A673 (cell line): ENCODE measurements around the gene MSL1. TPM values are rescaled to one million over a fixed set of nuclear protein-coding genes. Genes with fewer than 3 reads are reported as not detected.

ENCODE experiments used
- BruUV-seq: library from RNA; stranded (reverse); fragments of 400-500 nt; replicated peaks from 2 replicates; lab custom pipeline; 2021; lab: Mats Ljungman, UMichigan
- CTCF ChIA-PET: fragments of 300-600 bp; sonication (Branson Sonifier 250); formaldehyde crosslinking; loops from one replicate; lab custom pipeline; 2022; ENCODE audit warnings: antibody characterized with exemption; lab: Charles Lee
- POLR2A ChIA-PET: fragments of 300-600 bp; sonication (Branson Sonifier 250); formaldehyde crosslinking; loops from one replicate; lab custom pipeline; 2022; ENCODE audit warnings: antibody characterized with exemption; ENCODE audit not compliant: low non-redundant PET; lab: Charles Lee
- DNase-seq: peaks from one replicate; pipeline ENCODE4 v3.0.0-alpha.2; 2015; ENCODE audit warnings: low spot score
- H3K27ac ChIP-seq: fragments of 200-600 bp; sonication (generic); 2 replicates; pipeline ENCODE4 v1.5.1; 2016; ENCODE audit warnings: mixed run types, low read depth, mild to moderate bottlenecking, mixed read lengths, antibody characterized with exemption, low read length; ENCODE audit not compliant: poor library complexity, severe bottlenecking
- H3K27me3 ChIP-seq: fragments of 200-600 bp; sonication (generic); replicated peaks from 2 replicates; pipeline ENCODE4 v1.6.1; 2017; ENCODE audit warnings: mixed run types, low read depth, mild to moderate bottlenecking, mixed read lengths, antibody characterized with exemption, low read length; ENCODE audit not compliant: insufficient read depth, poor library complexity
- H3K36me3 ChIP-seq: fragments of 200-600 bp; sonication (generic); 2 replicates; pipeline ENCODE4 v1.6.1; 2016; ENCODE audit warnings: mixed run types, mild to moderate bottlenecking, mixed read lengths, antibody characterized with exemption, low read length; ENCODE audit not compliant: insufficient read depth, poor library complexity, severe bottlenecking
- H3K4me1 ChIP-seq: fragments of 200-600 bp; sonication (generic); 2 replicates; pipeline ENCODE4 v1.6.1; 2017; ENCODE audit warnings: mixed run types, mild to moderate bottlenecking, mixed read lengths, antibody characterized with exemption, low read length; ENCODE audit not compliant: insufficient read depth, poor library complexity, severe bottlenecking
- H3K4me3 ChIP-seq: fragments of 200-600 bp; sonication (generic); 2 replicates; pipeline ENCODE4 v1.5.1; 2016; ENCODE audit warnings: low read depth, mixed run types, mild to moderate bottlenecking, mixed read lengths, low read length; ENCODE audit not compliant: poor library complexity, severe bottlenecking
- H3K9me3 ChIP-seq: fragments of 200-600 bp; sonication (generic); 2 replicates; pipeline ENCODE4 v1.6.1; 2016; ENCODE audit warnings: mixed run types, low read depth, mild to moderate bottlenecking, mixed read lengths, antibody characterized with exemption, low read length; ENCODE audit not compliant: poor library complexity, severe bottlenecking
- CTCF ChIP-seq: fragments of 300-800, 200-600 bp; sonication (generic); conservative IDR thresholded peaks from 2 replicates; pipeline ENCODE4 v1.5.1; 2017; ENCODE audit warnings: low read depth, mild to moderate bottlenecking, antibody characterized with exemption, low read length, moderate library complexity, mixed read lengths
- EZH2 ChIP-seq: fragments of 200-600 bp; sonication (generic); IDR thresholded peaks from 2 replicates; pipeline ENCODE4 v1.6.1; 2017; ENCODE audit warnings: borderline replicate concordance, low read depth, mild to moderate bottlenecking, mixed read lengths, antibody characterized with exemption, low read length; ENCODE audit not compliant: poor library complexity, severe bottlenecking
- intact Hi-C: fragments of 100-400 bp; cut with micrococcal nuclease; formaldehyde crosslinking; loops from one replicate; pipeline ENCODE4 v1.10.0; 2022; ENCODE audit not compliant: unreplicated experiment
- total RNA-seq: library from RNA; stranded (reverse); gene quantifications from 2 replicates; pipeline ENCODE4 v1.2.3, GENCODE V29; 2021

MSL1 gene
- total RNA-seq, 1 experiment from 2014 or later, result 59.9 TPM

- intact Hi-C loops, result no loop called here
- TF ChIP-seq EZH2 (no peak), CTCF (no peak)
- no peak overlapping the region for H3K4me3 ChIP-seq
- ChIA-PET POLR2A (no interaction called here), CTCF (no interaction called here)
- H3K9me3 ChIP-seq, result no peaks in the 10 kb centered on the region
- H3K4me1 ChIP-seq, result no peaks in the 10 kb centered on the region
- DNase-seq, result no peak
- no peak overlapping the region for H3K27ac ChIP-seq
- peaks cover 23% of the 10 kb centered on the region for H3K36me3 ChIP-seq
- no peaks in the 10 kb centered on the region for H3K27me3 ChIP-seq
- no TSS peak for BruUV-seq
Measured at GRCh38 chr17:40158438-40159013, 36.8 kb downstream of the MSL1 start.

DNA sequence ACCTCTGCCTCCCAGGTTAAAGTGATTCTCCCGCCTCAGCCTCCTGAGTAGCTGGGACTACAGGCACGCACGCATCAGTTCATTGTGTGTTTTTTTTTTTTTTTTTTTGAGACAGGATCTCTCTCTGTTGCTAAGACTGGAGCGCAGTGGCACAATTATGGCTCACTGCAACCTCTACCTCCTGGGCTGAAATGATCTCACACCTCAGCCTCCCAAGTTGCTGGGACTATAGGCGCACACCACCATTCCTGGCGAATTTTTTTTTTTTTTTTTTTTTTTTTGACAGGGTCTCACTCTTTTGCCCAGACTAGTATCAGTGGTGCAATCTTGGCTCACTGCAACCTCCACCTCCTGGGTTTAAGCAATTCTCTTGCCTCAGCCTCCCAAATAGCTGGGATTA, 37.7 kb downstream of the MSL1 start:
- Histone ChIP-seq H3K4me1 (no peaks in the 10 kb centered on the region), H3K4me3 (no peak overlapping the region), H3K9me3 (no peaks in the 10 kb centered on the region), H3K27ac (no peak overlapping the region), H3K27me3 (no peaks in the 10 kb centered on the region), H3K36me3 (peaks cover 23% of the 10 kb centered on the region)
- no peak for DNase-seq
- BruUV-seq, result no TSS peak
- no peak for TF ChIP-seq CTCF
- no peak for TF ChIP-seq EZH2
- ChIA-PET CTCF (no interaction called here), POLR2A (no interaction called here)
- intact Hi-C loops, result no loop called here

DNA sequence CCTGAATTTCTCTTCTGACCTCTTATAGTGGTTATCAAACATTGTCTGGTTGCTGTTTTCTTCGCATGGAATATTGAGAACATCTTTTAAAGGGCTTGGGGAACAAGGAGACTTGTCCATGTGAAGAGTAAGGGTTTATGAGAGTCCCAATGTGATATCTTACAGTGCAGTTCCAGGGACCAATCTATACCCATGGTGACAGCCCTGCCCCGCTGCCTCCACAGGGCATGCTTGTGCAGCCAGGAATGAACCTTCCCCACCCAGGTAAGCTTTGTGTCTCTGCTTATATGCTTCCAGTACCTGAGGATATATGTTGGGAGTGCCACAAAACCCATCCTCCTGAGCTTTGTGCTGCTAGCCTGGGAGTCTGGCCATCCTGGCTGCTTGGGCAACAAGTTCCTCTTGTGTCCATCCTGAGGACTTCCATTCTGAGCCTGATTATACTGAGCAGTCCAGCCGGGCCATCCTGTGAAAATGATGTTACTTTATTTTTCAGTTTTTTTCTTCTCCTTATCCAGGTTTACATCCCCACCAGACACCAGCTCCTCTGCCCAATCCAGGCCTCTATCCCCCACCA, 46.0 kb downstream of the MSL1 start:
- no peak for DNase-seq
- no peaks in the 10 kb centered on the region for H3K9me3 ChIP-seq
- H3K4me3 ChIP-seq, result no peak overlapping the region
- intact Hi-C loops, result loop anchor here (1.0 kb wide), 1 partner anchor 154 kb away; no protein-coding TSS in a partner anchor
- no peak for TF ChIP-seq EZH2
- TF ChIP-seq CTCF, result no peak
- POLR2A ChIA-PET, result no interaction called here
- no peaks in the 10 kb centered on the region for H3K4me1 ChIP-seq
- H3K36me3 ChIP-seq, result peaks cover 60% of the 10 kb centered on the region
- CTCF ChIA-PET, result interaction anchor here (1.0 to 1.6 kb wide), 2 partner anchors 24 to 55 kb away, joined by 4 to 11 read pairs; no protein-coding TSS in a partner anchor
- no peak overlapping the region for H3K27ac ChIP-seq
- no peaks in the 10 kb centered on the region for H3K27me3 ChIP-seq
- BruUV-seq, result no TSS peak
